ENCODE results near the gene CERT1. TPM values are rescaled to one million over a fixed set of nuclear protein-coding genes. Genes with fewer than 3 reads are reported as not detected.
A peak's percentile ranks its signal among the peaks of the same experiment; 100 is the strongest.

The CERT1 gene
- polyA plus RNA-seq, 3 donors: 16.6 to 50.5 (median 45.9) TPM

DNA sequence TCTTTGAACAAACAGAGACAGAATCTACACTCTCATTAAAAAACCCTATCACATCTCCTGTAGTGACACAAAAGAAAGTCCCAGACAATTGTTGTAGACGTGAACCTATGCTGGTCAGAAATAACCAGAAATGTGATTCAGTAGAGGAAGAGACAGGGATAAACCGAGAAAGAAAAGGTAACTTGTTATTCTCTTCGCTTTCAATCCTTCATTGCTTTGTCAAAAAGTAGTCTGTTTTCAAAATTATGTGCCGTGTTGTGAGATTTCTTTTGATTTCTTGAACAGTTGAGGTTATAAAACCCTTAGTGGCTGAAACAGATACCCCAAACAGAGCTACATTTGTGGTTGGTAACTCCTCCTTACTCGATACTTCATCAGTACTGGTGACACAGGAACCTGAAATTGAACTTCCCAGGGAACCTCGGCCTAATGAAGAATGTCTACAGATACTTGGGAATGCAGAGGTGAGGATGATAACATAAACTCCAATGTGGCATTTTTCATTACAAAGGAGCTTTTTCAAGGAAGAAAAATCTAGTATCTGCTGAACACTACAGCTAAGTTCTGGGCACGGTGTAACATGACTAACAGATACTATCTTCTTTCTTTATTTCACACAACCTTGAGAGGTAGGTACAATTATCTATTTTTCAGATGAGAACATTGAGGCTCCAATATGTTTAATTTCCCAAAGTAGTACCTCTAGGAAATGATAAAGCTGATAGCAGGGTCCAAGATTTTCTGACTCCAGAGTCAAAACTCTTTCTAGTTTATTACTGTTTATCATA is 160.1 kb downstream of the CERT1 start:
- TF ChIP-seq CTCF (IDR thresholded peaks at IDR 0.05): no peak
- H3K4me2 ChIP-seq (replicated peaks; ENCODE audit: extremely low read depth, low read length, poor library complexity, severe bottlenecking): no peak overlapping the region
- H3K27ac ChIP-seq (ENCODE audit: low read depth in 1 of 2, low read length in 2 of 2): no peak overlapping the region
- Mint-ChIP-seq H3K9me3 (no peaks in the 10 kb centered on the region), H3K27ac (peak overlapping the region in 2 of 7 donors; percentile 11 to 43), H3K36me3 (peaks cover 75 to 88% of the 10 kb centered on the region in 2 donors), H3K27me3 (ENCODE audit: low read depth in 3 of 3) (peaks cover 0 to 1% (median 0%) of the 10 kb centered on the region in 3 donors), H3K4me1 (no peaks in the 10 kb centered on the region), H3K4me3 (no peak overlapping the region)
- H3K9ac ChIP-seq (ENCODE audit: insufficient read depth, low read length, poor library complexity, severe bottlenecking): no peak overlapping the region
- H3K79me2 ChIP-seq (ENCODE audit: insufficient read depth, low read length): no peaks in the 10 kb centered on the region
- no peak overlapping the region for H3K4me3 ChIP-seq (replicated peaks in 1 of 3; ENCODE audit: low read depth in 2 of 3, low read length in 3 of 3)
- H4K20me1 ChIP-seq (ENCODE audit: insufficient read depth, low read length): peaks cover 10% of the 10 kb centered on the region
- 93% methylated on average over 3 of the region's 7 CpGs for WGBS (ENCODE audit: insufficient coverage)
- no peaks in the 10 kb centered on the region for H3K4me1 ChIP-seq (ENCODE audit: control insufficient read depth in 1 of 2, insufficient read depth in 2 of 2, low read length in 2 of 2)
- DNase-seq: no peak
- intact Hi-C loops (cut with micrococcal nuclease): no loop called here
- no peaks in the 10 kb centered on the region for H3K9me3 ChIP-seq (replicated peaks in 1 of 2; ENCODE audit: control insufficient read depth in 1 of 2, insufficient read depth in 1 of 2, low read length in 2 of 2)
- peaks cover 91 to 97% of the 10 kb centered on the region in 2 donors for H3K36me3 ChIP-seq (replicated peaks in 1 of 2; ENCODE audit: control insufficient read depth in 1 of 2, insufficient read depth in 2 of 2, low read length in 2 of 2)
- no peaks in the 10 kb centered on the region for H3K27me3 ChIP-seq (ENCODE audit: control insufficient read depth in 2 of 2, insufficient read depth in 2 of 2, low read length in 2 of 2)
- H2AFZ ChIP-seq (ENCODE audit: insufficient read depth, low read depth, low read length, poor library complexity, severe bottlenecking): no peak overlapping the region

DNA sequence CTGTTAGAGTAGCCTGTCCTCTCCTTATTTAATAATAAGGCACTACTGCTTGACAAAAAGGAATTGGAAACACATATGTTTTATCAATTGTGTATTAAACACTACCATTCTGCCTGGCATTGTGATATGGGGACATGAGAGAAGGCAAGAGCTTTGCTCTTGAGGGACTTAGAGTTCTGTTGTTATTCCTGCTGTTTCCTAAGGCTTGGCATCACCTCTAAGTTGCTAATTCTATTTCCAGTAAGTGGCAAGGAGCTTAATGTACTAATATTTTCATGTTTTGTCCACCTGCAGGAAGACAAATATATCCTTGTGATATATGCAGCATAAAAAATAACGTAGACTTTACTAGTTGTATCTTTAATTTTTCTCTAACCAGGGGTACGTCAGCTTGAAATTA is 161.8 kb downstream of the CERT1 start:
- H3K27me3 Mint-ChIP-seq (ENCODE audit: low read depth in 3 of 3): peaks cover 0 to 1% (median 0%) of the 10 kb centered on the region in 3 donors
- TF ChIP-seq CTCF (IDR thresholded peaks at IDR 0.05): no peak
- Histone ChIP-seq H3K9me3 (replicated peaks in 1 of 2; ENCODE audit: control insufficient read depth in 1 of 2, insufficient read depth in 1 of 2, low read length in 2 of 2) (no peaks in the 10 kb centered on the region), H3K36me3 (replicated peaks in 1 of 2; ENCODE audit: control insufficient read depth in 1 of 2, insufficient read depth in 2 of 2, low read length in 2 of 2) (peaks cover 91 to 97% of the 10 kb centered on the region in 2 donors), H3K4me1 (ENCODE audit: control insufficient read depth in 1 of 2, insufficient read depth in 2 of 2, low read length in 2 of 2) (no peaks in the 10 kb centered on the region), H3K27me3 (ENCODE audit: control insufficient read depth in 2 of 2, insufficient read depth in 2 of 2, low read length in 2 of 2) (no peaks in the 10 kb centered on the region), H3K4me2 (replicated peaks; ENCODE audit: extremely low read depth, low read length, poor library complexity, severe bottlenecking) (no peak overlapping the region), H2AFZ (ENCODE audit: insufficient read depth, low read depth, low read length, poor library complexity, severe bottlenecking) (no peak overlapping the region), H4K20me1 (ENCODE audit: insufficient read depth, low read length) (peaks cover 10% of the 10 kb centered on the region), H3K27ac (ENCODE audit: low read depth in 1 of 2, low read length in 2 of 2) (no peak overlapping the region), H3K9ac (ENCODE audit: insufficient read depth, low read length, poor library complexity, severe bottlenecking) (no peak overlapping the region), H3K4me3 (replicated peaks in 1 of 3; ENCODE audit: low read depth in 2 of 3, low read length in 3 of 3) (no peak overlapping the region), H3K79me2 (ENCODE audit: insufficient read depth, low read length) (no peaks in the 10 kb centered on the region)
- H3K4me3 Mint-ChIP-seq: no peak overlapping the region
- H3K36me3 Mint-ChIP-seq: peaks cover 76 to 89% of the 10 kb centered on the region in 2 donors
- no peak overlapping the region for H3K27ac Mint-ChIP-seq
- no peaks in the 10 kb centered on the region for H3K4me1 Mint-ChIP-seq
- no peaks in the 10 kb centered on the region for H3K9me3 Mint-ChIP-seq
- intact Hi-C loops (cut with micrococcal nuclease): no loop called here
- DNase-seq: no peak
- no CpG with 5 or more reads among the region's 2 CpGs for WGBS (ENCODE audit: insufficient coverage)
